HG03064 (cell line): ENCODE data around the gene TMEM170A.
"Not testable (repeated sequence)": the region's sequence is repeated elsewhere in the genome, so short reads cannot be mapped to it uniquely, and the experiment has no call there.

Experiments used
- ATAC-seq: cut with Tn5 transposase; IDR thresholded peaks from one replicate; pipeline ENCODE4 v1.9.1; 2021; ENCODE audit warnings: low read depth; ENCODE audit not compliant: unreplicated experiment

TMEM170A gene

DNA sequence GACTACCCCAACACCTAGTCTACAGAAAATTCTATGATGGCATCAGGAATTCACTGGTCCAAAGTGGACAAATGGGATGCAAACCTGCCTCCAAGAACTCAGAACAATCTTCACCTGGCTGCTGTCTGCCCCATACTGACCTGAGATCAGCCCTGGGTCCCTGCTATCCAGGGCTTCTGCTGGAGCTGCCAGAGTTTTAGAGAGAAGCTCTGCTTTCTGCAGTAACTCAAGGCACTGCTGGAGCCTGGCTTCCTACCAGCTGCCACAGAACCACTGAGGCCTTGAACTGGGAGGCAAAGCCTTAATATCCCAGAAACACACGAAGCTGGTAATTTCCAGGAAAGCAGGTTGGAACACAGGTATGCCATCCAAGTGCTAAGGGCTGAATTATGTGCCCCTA, 7.5 kb downstream of the TMEM170A start:
- ATAC-seq: no peak

DNA sequence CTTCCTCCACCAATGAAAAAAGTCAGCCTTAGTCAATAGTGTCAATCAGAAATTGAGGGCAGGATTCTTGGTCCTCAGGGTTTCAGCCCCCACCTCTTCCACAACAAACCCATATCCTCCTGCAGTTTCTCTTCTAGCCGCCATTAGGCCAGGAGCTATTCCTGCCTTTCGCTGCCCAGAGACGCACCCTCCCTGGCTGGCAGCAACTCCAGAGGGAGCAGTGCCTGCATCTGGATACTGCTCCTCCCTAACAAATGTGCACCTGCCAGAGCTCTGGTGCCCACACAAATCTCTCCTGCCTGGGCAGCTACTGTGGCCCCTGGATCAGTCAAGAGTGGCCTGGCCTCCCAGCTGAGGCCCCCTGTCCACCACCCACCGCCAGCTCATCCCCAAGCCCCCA, 8.0 kb downstream of the TMEM170A start:
- ATAC-seq: not testable (repeated sequence)

DNA sequence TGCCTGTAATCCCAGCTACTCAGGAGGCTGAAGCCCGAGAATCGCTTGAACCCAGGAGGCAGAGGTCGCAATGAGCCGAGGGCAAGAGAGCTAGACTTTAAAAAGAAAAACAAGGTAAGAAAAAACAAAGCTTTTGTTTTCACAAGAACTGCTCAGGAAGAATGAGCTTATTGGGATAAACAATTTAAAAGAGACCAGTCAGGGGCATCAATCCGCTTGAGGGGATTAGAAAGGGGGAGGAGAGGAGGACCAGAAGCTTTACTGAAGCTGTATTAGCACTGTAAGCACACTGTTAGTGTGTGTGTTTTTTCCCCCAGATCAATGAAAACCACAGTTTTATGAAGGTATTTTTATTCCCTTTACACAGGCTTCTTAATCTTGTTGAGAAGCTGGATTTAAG, 8.8 kb downstream of the TMEM170A start:
- no peak for ATAC-seq

DNA sequence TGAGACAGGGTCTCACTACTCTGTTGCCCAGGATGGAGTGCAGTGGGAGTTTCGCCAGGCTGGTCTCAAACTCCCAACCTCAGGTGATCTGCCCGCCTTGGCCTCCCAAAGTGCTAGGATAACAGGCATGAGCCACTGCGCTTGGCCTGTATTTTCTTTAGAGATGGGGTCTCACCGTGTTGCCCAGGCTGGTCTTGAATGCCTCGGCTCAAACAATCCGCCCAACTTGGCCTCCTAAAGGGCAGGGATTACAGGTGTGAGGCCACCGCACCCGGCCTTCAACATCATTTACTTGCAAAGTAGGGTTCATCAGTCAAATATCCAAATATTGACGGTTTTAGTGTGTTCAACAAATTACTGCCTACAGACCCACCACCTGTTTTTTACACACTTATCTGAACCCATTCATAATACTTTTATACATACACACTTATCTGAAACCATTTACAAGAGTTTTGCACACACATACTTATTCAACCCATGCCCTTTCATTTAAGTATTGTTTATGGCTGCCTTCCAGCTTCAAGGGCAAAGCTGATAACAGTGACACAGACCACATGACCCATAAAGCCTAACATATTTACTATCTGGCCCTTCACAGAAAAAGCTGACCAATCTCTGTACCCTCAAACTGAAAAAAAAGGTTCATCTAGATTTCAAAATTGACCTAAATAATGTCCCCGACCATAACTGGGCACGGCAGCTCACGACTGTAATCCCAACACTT, 11.9 kb downstream of the TMEM170A start:
- ATAC-seq: no peak

DNA sequence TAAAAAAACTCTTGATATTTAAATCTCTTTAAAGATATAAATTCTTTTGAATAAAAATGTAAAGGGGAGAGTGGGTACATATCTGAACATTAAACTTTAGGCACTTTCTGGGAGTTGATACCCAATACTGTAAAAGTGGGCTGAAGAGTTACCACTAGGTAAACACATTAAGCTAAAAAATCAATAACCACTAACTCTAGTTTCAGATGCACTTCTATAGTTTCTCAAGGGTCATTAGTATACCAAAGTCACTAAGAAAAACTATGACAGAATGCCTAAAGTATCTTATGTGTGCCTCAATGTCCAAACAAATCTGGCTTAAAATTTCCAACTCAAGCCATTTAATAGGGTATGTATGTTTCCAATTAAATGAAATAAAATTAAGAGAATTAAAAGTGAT, 18.1 kb downstream of the TMEM170A start:
- no peak for ATAC-seq

DNA sequence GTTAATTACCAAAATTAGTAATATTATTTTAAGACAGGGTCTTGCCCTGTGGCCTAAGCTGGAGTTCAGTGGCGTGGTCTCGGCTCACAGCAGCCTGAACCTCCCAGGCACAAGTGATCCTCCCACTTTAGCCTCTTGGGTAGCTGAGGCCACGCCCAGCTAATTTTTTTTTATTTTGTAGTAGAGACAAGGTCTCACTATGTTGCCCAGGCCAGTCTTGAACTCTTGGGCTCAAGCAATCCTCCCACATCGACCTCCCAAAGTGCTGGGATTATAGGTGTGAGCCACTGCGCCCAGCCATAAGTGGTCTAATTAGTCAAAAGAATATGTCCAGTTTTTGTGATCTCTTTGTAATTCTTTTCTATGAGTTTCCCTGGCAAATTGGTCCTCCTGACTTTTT, 19.2 kb downstream of the TMEM170A start:
- ATAC-seq: no peak

DNA sequence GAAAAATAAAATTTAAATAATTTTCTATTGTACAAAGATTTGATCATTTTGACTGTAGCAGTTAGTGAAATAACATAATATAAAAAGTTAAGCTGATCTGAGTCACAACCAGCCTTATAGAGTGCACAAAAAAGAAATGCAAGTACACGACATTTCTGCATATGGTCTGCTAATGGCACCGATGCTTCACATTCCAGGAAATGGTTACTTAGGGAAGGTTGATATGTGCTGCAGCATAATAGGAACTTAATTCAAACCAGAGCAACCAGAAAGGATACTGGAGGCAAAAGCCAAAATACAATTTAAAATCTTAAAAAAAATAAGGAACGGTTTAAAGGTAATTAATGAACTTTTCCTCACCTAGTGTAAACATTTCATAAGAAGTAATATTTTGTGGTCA, 21.2 kb downstream of the TMEM170A start:
- no peak for ATAC-seq

DNA sequence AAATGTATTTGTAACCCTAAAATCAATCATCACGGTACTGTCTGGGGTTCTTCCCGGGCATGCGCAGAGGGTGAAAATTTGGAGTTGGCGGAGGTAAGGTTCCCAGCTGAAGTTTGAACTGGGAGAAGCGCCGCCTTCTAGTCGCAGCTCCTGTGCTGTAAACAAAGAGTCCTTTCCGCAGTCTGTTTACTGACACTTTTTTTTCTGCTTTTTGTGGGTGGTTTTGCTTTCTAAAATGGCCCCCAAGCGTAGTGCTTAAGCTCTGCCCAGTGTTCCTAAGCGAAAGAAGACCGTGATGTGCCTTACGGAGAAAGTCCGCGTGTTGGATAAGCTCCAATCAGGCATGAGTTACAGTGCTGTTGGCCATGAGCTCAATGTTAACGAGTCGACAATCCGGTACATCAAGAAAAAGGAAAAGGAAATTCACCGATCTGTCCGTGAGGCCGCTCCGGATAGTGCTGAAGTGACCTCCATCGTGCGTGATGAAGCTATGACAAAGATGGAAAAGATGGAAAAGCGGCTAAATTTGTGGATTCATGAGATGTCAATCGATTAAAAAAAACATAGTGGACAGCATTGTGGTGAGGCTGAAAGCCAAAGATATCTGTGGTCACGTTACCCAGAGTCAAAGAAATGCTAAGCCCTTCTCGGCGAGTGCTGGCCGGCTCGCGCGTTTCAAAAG, 30.6 kb downstream of the TMEM170A start:
- ATAC-seq: peak; percentile 63

DNA sequence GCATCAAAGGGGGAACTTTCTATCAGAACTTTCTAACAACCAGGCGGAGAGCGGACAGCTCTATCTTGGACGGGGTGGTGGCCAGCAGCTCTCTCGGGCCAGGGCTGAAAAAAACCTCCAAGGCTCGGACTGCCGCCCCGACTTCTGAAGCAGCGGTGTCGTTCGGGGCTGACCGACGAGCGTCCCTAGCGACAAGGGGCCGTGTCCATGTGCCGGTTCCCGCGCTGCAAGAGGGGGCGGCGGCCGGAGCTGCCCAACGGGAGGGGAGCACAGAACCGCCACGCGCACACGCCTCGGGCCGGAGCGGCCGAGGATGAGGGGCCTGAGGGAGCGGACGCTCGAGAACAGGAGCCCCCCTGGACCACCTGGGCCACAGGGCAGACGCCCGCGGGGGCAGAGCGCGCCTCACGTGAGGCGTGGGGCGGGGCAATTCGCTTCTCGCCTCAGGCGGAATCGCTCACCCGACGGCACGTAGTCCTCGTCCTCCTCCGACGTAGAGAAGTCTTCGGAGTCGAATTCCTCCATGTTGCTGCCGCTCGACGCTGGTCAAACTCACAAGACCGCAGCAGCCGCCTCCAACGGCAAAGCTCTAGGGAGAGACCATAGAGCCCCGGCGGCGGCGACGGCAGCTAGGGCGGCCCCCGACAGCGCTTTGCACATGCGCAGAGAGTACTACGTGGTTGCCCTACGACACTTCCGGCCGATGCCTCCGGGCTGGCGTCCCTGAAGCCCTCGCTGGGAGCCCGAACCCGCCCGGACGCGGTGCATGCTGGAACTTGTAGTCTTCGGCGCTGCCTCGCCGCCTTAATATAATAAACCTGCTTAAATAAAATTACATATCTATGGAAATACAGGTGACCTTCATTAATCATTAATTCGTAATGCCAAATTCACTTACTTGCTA, 31.4 kb downstream of the TMEM170A start, which contains the start of gene CFDP1:
CFDP1 (minus strand) TSS at position 676 of the 904 bp plus-strand sequence; CDS start at position 525, 151 bp downstream.
- ATAC-seq: peak; percentile 92

DNA sequence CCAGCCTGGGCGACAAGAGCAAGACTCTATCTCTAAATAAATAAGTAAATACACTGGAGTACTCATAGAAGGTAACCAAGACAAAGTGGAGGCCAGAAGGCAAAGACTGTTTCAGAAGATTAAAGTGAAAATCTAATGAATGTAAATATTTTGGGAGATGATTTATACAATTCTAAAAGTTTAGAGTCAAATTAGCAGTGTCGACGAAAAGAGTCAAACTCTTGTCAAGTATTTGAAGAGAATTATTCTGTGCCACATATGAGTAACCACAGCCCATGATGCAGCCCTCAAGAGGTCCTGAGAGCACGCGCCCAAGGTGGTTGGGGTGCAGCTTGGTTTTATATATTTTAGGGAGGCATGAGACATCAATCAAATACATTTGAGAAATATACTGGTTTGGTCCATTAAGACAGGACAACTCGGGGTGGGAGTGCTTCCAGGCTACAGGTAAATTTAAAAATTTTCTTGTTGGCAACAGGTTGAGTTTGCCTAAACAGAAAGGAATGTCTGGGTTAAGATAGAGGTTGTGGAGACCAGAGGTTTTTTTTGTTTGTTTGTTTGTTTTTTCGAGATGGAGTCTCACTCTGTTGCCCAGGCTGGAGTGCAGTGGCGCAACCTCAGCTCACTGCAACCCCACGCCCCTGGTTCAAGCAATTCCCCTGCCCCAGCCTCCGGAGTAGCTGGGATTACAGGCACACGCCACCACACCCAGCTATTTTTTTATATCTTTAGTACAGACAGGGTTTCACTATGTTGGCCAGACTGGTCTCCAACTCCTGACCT, 34.7 kb downstream of the TMEM170A start:
- no peak for ATAC-seq

DNA sequence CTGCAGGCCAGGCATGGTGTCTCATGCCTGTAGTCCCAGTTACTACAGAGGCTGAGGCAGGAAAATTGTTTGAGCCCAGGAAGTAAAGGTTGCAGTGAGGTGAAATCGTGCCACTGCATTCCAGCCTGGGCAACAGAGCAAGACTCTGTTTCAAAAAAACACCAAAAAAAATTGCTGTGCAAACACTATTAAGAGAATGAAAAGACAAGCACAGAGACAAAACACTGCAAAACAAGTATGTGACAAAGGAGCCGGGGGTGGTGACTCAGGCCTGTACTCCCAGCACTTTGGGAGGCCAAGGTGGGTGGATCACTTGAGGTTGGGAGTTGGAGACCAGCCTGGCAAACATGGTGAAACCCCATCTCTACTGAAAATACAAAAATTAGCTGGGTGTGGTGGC, 38.0 kb downstream of the TMEM170A start:
- ATAC-seq: not testable (repeated sequence)

DNA sequence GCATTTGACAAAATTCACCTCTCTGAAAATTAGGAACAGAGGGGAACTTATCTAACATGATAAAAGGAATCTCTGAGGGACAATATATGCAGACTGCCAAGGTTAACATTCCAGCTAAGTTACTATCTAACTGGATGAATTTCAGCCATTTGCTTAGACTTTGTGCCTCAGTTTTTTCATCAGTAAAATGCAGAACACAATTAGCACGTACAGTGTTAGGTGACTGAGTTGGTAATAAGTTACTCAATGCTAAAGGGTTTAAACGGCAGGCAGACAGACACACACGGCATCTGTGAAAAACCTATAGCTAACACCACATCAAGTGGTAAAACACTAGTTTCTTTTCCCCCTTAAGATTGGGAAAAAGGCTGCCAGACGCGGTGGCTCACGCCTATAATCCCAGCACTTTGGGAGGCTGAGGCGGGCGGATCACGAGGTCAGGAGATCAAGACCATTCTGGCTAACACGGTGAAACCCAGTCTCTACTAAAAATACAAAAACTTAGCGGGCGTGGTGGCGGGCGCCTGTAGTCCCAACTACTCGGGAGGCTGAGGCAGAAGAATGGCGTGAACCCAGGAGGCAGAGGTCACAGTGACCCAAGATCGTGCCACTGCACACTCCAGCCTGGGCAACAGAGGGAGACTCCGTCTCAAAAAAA, 40.3 kb downstream of the TMEM170A start:
- ATAC-seq: not testable (repeated sequence)

DNA sequence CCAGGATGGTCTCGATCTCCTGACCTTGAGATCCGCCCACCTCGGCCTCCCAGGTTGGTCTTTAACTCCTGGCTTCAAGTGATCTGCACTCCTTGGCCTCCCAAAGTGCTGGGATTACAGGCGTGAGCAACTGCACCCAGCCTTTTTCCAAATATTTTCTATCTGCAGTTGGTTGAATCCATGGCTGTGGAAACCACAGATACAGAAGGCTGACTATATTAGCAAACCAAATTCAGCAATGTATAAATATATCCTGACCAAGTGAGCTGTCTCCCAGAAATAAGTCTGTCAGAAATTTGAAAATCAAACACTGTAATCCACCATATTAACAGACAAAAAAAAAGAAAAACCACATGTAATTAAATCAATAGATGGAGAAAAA, 40.8 kb downstream of the TMEM170A start:
- ATAC-seq: no peak

DNA sequence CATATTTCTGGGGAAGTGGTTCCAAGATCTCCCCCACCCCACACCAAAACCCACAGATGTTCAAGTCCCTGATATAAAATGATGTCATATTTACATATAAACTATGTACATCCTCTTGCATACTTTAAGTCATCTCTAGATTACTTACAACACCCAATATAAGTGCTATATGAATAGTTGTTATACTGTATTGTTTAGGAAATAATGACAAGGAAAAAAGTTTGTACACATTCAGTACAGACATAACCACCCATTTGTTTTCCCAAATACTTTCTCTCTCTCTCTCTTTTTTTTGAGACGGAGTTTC, 42.7 kb downstream of the TMEM170A start:
- no peak for ATAC-seq

DNA sequence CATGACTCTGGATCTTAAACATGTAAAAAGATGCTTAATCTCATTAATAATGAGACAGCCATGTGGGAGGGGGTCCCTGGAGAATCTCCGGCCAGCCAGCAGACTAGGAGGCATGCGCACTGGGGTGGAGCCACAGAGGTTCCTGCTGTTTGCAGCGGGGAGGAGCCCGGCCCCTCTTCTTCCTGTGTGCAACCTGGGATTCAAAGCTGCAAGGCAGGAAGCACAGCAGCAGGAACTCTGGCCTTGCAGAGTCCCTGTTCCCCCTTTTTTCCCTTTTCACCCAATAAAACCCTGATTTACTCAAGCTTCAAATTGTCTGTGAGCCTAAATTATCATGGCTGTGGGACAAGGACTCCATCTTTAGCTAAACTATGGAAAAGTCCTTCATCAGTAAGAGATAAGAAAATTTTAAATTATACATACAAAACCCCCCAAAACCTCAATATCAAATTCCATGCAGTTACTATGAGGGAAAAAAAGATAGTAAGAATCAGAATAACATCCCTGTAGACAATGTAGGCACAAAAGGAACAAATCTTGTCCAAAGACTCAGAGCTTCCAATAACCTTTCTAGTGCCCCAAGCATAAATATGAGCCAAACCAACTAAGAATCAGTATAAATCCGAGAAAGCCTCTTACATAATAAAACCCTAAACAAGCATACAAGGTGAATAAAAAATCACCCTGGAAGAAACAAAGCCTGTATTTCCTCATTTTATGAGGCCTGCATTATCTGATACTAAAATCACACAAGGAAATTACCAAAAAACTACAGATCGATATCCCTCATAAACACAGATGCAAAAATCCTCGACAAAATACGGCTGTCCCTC, 43.3 kb downstream of the TMEM170A start:
- peak; percentile 82 for ATAC-seq

DNA sequence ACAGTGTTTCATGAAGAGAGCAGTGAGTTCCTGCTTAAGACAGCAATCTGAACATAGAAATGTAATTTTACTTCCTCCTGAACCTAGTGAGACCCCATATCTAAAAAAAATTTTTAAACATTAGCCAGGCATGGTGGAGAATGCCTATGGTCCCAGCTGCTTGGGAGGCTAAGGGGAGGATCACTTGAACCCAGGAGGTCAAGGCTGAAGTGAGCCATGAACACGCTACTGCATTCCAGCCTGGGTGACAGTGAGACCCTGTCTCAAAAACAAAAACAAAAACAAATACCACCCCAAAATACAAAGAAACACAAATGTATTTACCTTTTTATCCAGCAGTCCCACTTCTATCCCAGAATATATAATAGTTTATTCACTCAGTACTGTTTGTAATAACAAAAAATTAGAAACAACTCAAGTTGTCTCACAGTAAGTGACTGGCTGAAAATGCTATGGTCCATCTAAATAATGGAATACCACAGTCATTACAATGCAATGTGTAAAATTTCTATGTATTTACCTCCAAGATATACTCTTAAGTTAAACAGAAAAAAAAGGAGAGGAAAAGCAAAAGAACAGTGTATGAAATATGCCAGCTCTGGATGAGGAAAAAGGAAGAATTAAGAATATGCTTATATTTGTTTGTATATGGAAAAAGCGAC, 47.5 kb downstream of the TMEM170A start:
- no peak for ATAC-seq

DNA sequence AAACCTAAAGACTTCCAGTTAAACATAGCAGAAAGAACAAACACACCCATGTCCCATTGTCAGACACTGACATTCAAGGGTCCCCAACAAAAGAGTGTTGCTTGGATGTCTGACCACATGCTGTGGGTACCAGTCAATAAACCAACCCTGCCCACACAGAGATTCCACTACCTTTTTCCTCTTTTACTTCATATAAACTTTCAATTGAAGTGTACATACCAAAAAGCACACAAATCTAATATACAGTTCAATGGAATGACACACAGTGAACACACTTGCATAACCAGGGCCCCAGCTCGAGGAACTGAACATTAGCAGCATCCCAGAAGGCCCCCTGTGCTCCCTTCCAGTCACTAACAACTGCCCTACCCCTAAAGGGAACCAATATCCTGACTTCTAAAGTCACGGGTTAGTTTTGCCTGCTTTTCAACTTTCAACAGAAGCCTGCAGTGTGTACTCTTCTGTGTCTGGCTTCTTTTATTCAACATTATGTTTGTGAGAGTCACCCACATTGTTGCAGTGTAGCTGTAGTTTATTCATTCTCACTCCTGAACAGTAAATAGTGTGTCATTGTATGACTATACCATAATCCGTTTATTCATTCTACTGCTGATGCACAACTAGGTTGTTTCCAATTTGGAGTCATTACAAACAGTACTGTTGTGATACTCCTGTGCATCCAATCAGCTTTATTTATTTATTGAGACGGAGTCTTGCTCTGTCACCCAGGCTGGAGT, 49.2 kb downstream of the TMEM170A start:
- ATAC-seq: no peak

DNA sequence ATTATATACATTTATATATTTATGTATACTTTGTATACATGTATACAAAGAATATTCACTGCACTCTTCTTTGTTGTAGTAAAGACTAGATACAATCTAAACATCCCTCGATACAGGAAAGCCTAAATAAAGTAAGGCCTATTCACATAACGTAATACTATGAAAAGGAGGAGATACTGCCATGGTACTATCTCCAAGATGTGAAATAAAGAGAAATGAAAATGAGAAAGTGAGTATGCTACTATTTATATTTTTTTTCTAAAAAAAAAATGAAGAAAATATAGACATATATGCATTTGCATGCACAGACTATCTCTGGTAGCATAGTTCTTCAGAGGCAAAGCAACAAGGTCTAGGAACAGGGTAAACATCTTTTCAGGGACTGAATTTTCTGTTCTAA, 50.5 kb downstream of the TMEM170A start:
- ATAC-seq: no peak
